ENCODE results near the gene WDR13. TPM values are rescaled to one million over a fixed set of nuclear protein-coding genes. Genes with fewer than 3 reads are reported as not detected.

WDR13 gene
- total RNA-seq, 2 experiments from 2014 or later, result 37.8 to 44.5 TPM

- H3K36me3 Mint-ChIP-seq (ENCODE audit: low read depth), result peaks cover 5% of the 10 kb centered on the region
- H3K27ac Mint-ChIP-seq, result no peak overlapping the region
- POLR2A ChIA-PET, result no interaction called here
- no peaks in the 10 kb centered on the region for H3K4me1 Mint-ChIP-seq
- CTCF ChIA-PET, result no interaction called here
- H3K9me3 Mint-ChIP-seq, result no peaks in the 10 kb centered on the region
- no peak for DNase-seq
- no peaks in the 10 kb centered on the region for H3K27me3 Mint-ChIP-seq
- H3K4me3 Mint-ChIP-seq, result no peak overlapping the region
Measured at GRCh38 chrX:48604701-48605100, 7.4 kb downstream of the WDR13 start.

GRCh38 chrX:48606091-48606490, 8.8 kb downstream of the WDR13 start:
- H3K4me1 Mint-ChIP-seq, result no peaks in the 10 kb centered on the region
- H3K9me3 Mint-ChIP-seq, result no peaks in the 10 kb centered on the region
- POLR2A ChIA-PET, result no interaction called here
- no peak overlapping the region for H3K4me3 Mint-ChIP-seq
- H3K27me3 Mint-ChIP-seq, result no peaks in the 10 kb centered on the region
- H3K27ac Mint-ChIP-seq, result no peak overlapping the region
- DNase-seq, result no peak
- CTCF ChIA-PET, result no interaction called here
- peaks cover 5% of the 10 kb centered on the region for H3K36me3 Mint-ChIP-seq (ENCODE audit: low read depth)

- no peak for DNase-seq
- Mint-ChIP-seq H3K27me3 (peaks cover 2% of the 10 kb centered on the region), H3K27ac (no peak overlapping the region), H3K9me3 (no peaks in the 10 kb centered on the region), H3K4me1 (no peaks in the 10 kb centered on the region), H3K36me3 (ENCODE audit: low read depth) (no peaks in the 10 kb centered on the region), H3K4me3 (no peak overlapping the region)
- POLR2A ChIA-PET, result no interaction called here
- CTCF ChIA-PET, result no interaction called here
Measured at GRCh38 chrX:48611703-48612102, 14.4 kb downstream of the WDR13 start.

GRCh38 chrX:48613502-48614160, 16.3 kb downstream of the WDR13 start:
- Mint-ChIP-seq H3K4me3 (no peak overlapping the region), H3K9me3 (no peaks in the 10 kb centered on the region), H3K4me1 (peaks cover 3% of the 10 kb centered on the region), H3K27ac (no peak overlapping the region), H3K36me3 (ENCODE audit: low read depth) (no peaks in the 10 kb centered on the region), H3K27me3 (peaks cover 2% of the 10 kb centered on the region)
- ChIA-PET CTCF (no interaction called here), POLR2A (no interaction called here)
- no peak for DNase-seq

GRCh38 chrX:48616576-48616975, 19.3 kb downstream of the WDR13 start:
- POLR2A ChIA-PET, result no interaction called here
- no peak for DNase-seq
- H3K4me3 Mint-ChIP-seq, result no peak overlapping the region
- H3K4me1 Mint-ChIP-seq, result peaks cover 3% of the 10 kb centered on the region
- no peak overlapping the region for H3K27ac Mint-ChIP-seq
- H3K36me3 Mint-ChIP-seq (ENCODE audit: low read depth), result no peaks in the 10 kb centered on the region
- CTCF ChIA-PET, result interaction anchor here (0.8 kb wide), 1 partner anchor 19 kb away, joined by 5 read pairs; no protein-coding TSS in a partner anchor
- H3K9me3 Mint-ChIP-seq, result no peaks in the 10 kb centered on the region
- peaks cover 2% of the 10 kb centered on the region for H3K27me3 Mint-ChIP-seq

- DNase-seq, result no peak
- Mint-ChIP-seq H3K9me3 (no peaks in the 10 kb centered on the region), H3K27ac (no peak overlapping the region), H3K4me1 (peaks cover 3% of the 10 kb centered on the region), H3K4me3 (no peak overlapping the region), H3K36me3 (ENCODE audit: low read depth) (no peaks in the 10 kb centered on the region), H3K27me3 (no peaks in the 10 kb centered on the region)
- ChIA-PET POLR2A (no interaction called here), CTCF (interaction anchor here (0.6 to 0.8 kb wide), 2 partner anchors 10 to 20 kb away, joined by 3 to 5 read pairs; no protein-coding TSS in a partner anchor)
Measured at GRCh38 chrX:48617542-48618340, 20.4 kb downstream of the WDR13 start.

GRCh38 chrX:48626401-48627298, 29.4 kb downstream of the WDR13 start:
- CTCF ChIA-PET, result no interaction called here
- no peak for DNase-seq
- no peaks in the 10 kb centered on the region for H3K9me3 Mint-ChIP-seq
- no peaks in the 10 kb centered on the region for H3K27me3 Mint-ChIP-seq
- no peak overlapping the region for H3K27ac Mint-ChIP-seq
- no peak overlapping the region for H3K4me3 Mint-ChIP-seq
- peaks cover 7% of the 10 kb centered on the region for H3K4me1 Mint-ChIP-seq
- no peaks in the 10 kb centered on the region for H3K36me3 Mint-ChIP-seq (ENCODE audit: low read depth)
- POLR2A ChIA-PET, result no interaction called here

- ChIA-PET CTCF (interaction anchor here (0.5 to 2.1 kb wide), 4 partner anchors 12 to 534 kb away, joined by 3 to 5 read pairs (median 4); no protein-coding TSS in a partner anchor), POLR2A (interaction anchor here (0.6 kb wide), 2 partner anchors 54 to 123 kb away, joined by 3 read pairs; no protein-coding TSS in a partner anchor)
- Mint-ChIP-seq H3K4me1 (peaks cover 16% of the 10 kb centered on the region), H3K4me3 (peak overlapping the region; percentile 32), H3K36me3 (ENCODE audit: low read depth) (no peaks in the 10 kb centered on the region), H3K9me3 (no peaks in the 10 kb centered on the region), H3K27ac (peak overlapping the region; percentile 64), H3K27me3 (no peaks in the 10 kb centered on the region)
- DNase-seq, result peak; percentile 82
Measured at GRCh38 chrX:48631376-48632090, 34.2 kb downstream of the WDR13 start.

- ChIA-PET POLR2A (no interaction called here), CTCF (interaction anchor here (1.4 to 2.1 kb wide), 3 partner anchors 13 to 259 kb away, joined by 4 to 5 read pairs (median 5); no protein-coding TSS in a partner anchor)
- H3K4me3 Mint-ChIP-seq, result no peak overlapping the region
Measured at GRCh38 chrX:48632207-48632606, 34.9 kb downstream of the WDR13 start.

GRCh38 chrX:48636301-48636700, 39.0 kb downstream of the WDR13 start:
- ChIA-PET POLR2A (no interaction called here), CTCF (no interaction called here)
- H3K4me1 Mint-ChIP-seq, result peaks cover 14% of the 10 kb centered on the region
- no peak for DNase-seq
- H3K27me3 Mint-ChIP-seq, result no peaks in the 10 kb centered on the region
- no peak overlapping the region for H3K27ac Mint-ChIP-seq
- H3K4me3 Mint-ChIP-seq, result no peak overlapping the region
- no peaks in the 10 kb centered on the region for H3K36me3 Mint-ChIP-seq (ENCODE audit: low read depth)
- H3K9me3 Mint-ChIP-seq, result no peaks in the 10 kb centered on the region

More at GRCh38 chrX:48632207-48632606, 34.9 kb downstream of the WDR13 start:
- no peak for DNase-seq
- H3K27me3 Mint-ChIP-seq, result no peaks in the 10 kb centered on the region
- no peak overlapping the region for H3K27ac Mint-ChIP-seq
- peaks cover 17% of the 10 kb centered on the region for H3K4me1 Mint-ChIP-seq
- no peaks in the 10 kb centered on the region for H3K9me3 Mint-ChIP-seq
- no peaks in the 10 kb centered on the region for H3K36me3 Mint-ChIP-seq (ENCODE audit: low read depth)

GRCh38 chrX:48636776-48637175, 39.5 kb downstream of the WDR13 start:
- Mint-ChIP-seq H3K4me1 (peaks cover 9% of the 10 kb centered on the region), H3K27ac (no peak overlapping the region)
- no peak for DNase-seq

GRCh38 chrX:48645669-48646068, 48.4 kb downstream of the WDR13 start:
- Mint-ChIP-seq H3K4me3 (no peak overlapping the region), H3K27me3 (no peaks in the 10 kb centered on the region), H3K4me1 (peaks cover 3% of the 10 kb centered on the region), H3K27ac (no peak overlapping the region), H3K9me3 (no peaks in the 10 kb centered on the region), H3K36me3 (ENCODE audit: low read depth) (no peaks in the 10 kb centered on the region)
- POLR2A ChIA-PET, result no interaction called here
- CTCF ChIA-PET, result no interaction called here
- DNase-seq, result no peak

More at GRCh38 chrX:48636776-48637175, 39.5 kb downstream of the WDR13 start:
- ChIA-PET POLR2A (no interaction called here), CTCF (no interaction called here)
- Mint-ChIP-seq H3K27me3 (no peaks in the 10 kb centered on the region), H3K36me3 (ENCODE audit: low read depth) (no peaks in the 10 kb centered on the region), H3K9me3 (no peaks in the 10 kb centered on the region), H3K4me3 (no peak overlapping the region)

Measured in activated CD4-positive, alpha-beta T cell treated with anti-CD3 and anti-CD28 coated beads, Interleukin-2, amount 10 ng/mL, durations not matched to agents 7 days and 5 days (primary cell).